A549 (cell line): Measurements from ENCODE around the gene CSTF3. TPM values are rescaled to one million over a fixed set of nuclear protein-coding genes. Genes with fewer than 3 reads are reported as not detected.

ENCODE experiments used
- ATAC-seq, 2 experiments: fragments of 200-7000 bp in 1 of 2; fragments of >200 bp in 1 of 2; cut with Nextera tagmentation in 1 of 2; cut with Tn5 transposase in 1 of 2; 3 replicates each; pipeline versions ENCODE4 v1.8.0 to v1.9.1; 2018 to 2020; ENCODE audit warnings: mild to moderate bottlenecking in 1 of 2, moderate library complexity in 1 of 2
- CTCF ChIA-PET: fragments of 300-600 bp; sonication (Branson Sonifier 250); formaldehyde crosslinking; extraction: SDS; loops from one replicate; lab custom pipeline; 2021; ENCODE audit warnings: antibody characterized with exemption, inconsistent platforms; lab: Yijun Ruan, JAX
- POLR2A ChIA-PET: fragments of 350-600 bp; formaldehyde crosslinking; extraction: SDS; loops from one replicate; lab custom pipeline; 2021; ENCODE audit warnings: antibody characterized with exemption, inconsistent platforms; lab: Yijun Ruan, JAX
- DNase-seq, 2 experiments: peaks; one replicate each; pipeline versions ENCODE4 v3.0.0 to v3.0.0-alpha.2; 2011 to 2016; ENCODE audit warnings: low read depth in 1 of 2, low spot score in 1 of 2
- FAIRE-seq: peaks from 2 replicates; lab custom pipeline; 2011; peaks lifted over from hg19 to GRCh38; lab: Jason Lieb, UNC
- H3K27ac ChIP-seq, 2 experiments: fragments of >200 bp; sonication (Bioruptor Twin); formaldehyde crosslinking; 3 replicates each; pipeline ENCODE4 v1.5.1; 2016 to 2017
- H3K4me1 ChIP-seq: fragments of >200 bp; sonication (Bioruptor Twin); formaldehyde crosslinking; 3 replicates; pipeline ENCODE4 v1.6.1; 2016
- H3K4me2 ChIP-seq: fragments of >200 bp; sonication (Bioruptor Twin); formaldehyde crosslinking; 3 replicates; pipeline ENCODE4 v1.6.1; 2016
- H3K4me3 ChIP-seq: fragments of >200 bp; sonication (Bioruptor Twin); formaldehyde crosslinking; 3 replicates; pipeline ENCODE4 v1.5.1; 2016
- H3K9me3 ChIP-seq: fragments of >200 bp; sonication (Bioruptor Twin); formaldehyde crosslinking; 3 replicates; pipeline ENCODE4 v1.6.1; 2016
- ATOH8 ChIP-seq: fragments of 250-450 bp; sonication (Bioruptor Pico); IDR thresholded peaks from 2 replicates; pipeline ENCODE4 v1.5.0; 2020; ENCODE audit warnings: low read depth, mild to moderate bottlenecking, moderate library complexity
- BHLHE40 ChIP-seq: IDR thresholded peaks from 2 replicates; pipeline ENCODE4 v1.6.1; 2012; ENCODE audit warnings: low read depth, low read length, inconsistent platforms
- CBX8 ChIP-seq: fragments of 200-600 bp; sonication (generic); IDR thresholded peaks from 2 replicates; pipeline ENCODE4 v1.6.1; 2016
- CEBPB ChIP-seq, 2 experiments: fragments of >200 bp in 1 of 2; sonication (Bioruptor Twin) in 1 of 2; formaldehyde crosslinking in 1 of 2; IDR thresholded peaks; 2 replicates each; pipeline ENCODE4 v1.6.1; 2012 to 2016
- EHMT2 ChIP-seq: fragments of 200-600 bp; sonication (generic); IDR thresholded peaks from 2 replicates; pipeline ENCODE4 v1.6.1; 2016; ENCODE audit warnings: antibody characterized with exemption, low read depth, mild to moderate bottlenecking, moderate library complexity
- ESRRA ChIP-seq: fragments of 150-350 bp; IDR thresholded peaks from 2 replicates; pipeline ENCODE4 v1.6.1; 2014; ENCODE audit warnings: mild to moderate bottlenecking, low read length, borderline replicate concordance
- FOXS1 ChIP-seq: fragments of 250-450 bp; sonication (Bioruptor Pico); IDR thresholded peaks from 2 replicates; pipeline ENCODE4 v1.5.0; 2020; ENCODE audit warnings: mild to moderate bottlenecking, moderate library complexity
- GATA3 ChIP-seq: IDR thresholded peaks from 2 replicates; pipeline ENCODE4 v1.6.1; 2012; ENCODE audit warnings: borderline replicate concordance
- HOXB5 ChIP-seq: fragments of 250-450 bp; sonication (Bioruptor Pico); IDR thresholded peaks from 2 replicates; pipeline ENCODE4 v1.5.0; 2020; ENCODE audit warnings: mild to moderate bottlenecking, moderate library complexity
- JUNB ChIP-seq: fragments of >200 bp; sonication (Bioruptor Twin); formaldehyde crosslinking; IDR thresholded peaks from 2 replicates; pipeline ENCODE4 v1.6.1; 2016
- MAFK ChIP-seq: fragments of 450-650 bp; IDR thresholded peaks from 2 replicates; pipeline ENCODE4 v1.6.1; 2014; ENCODE audit not compliant: partially characterized antibody
- MAZ ChIP-seq: fragments of 150-350 bp; IDR thresholded peaks from 2 replicates; pipeline ENCODE4 v1.6.1; 2014; ENCODE audit warnings: antibody characterized with exemption, low read depth, low read length, borderline replicate concordance
- PBX3 ChIP-seq: IDR thresholded peaks from 2 replicates; pipeline ENCODE4 v1.6.1; 2012
- POLR2AphosphoS2 ChIP-seq: conservative IDR thresholded peaks from 2 replicates; pipeline ENCODE4 v1.6.1; 2012; ENCODE audit warnings: low read length, improper control_type of control experiment, inconsistent platforms
- REST ChIP-seq: fragments of 200-600 bp; sonication (generic); IDR thresholded peaks from 2 replicates; pipeline ENCODE4 v1.6.1; 2016; ENCODE audit warnings: antibody characterized with exemption, mild to moderate bottlenecking, moderate library complexity
- SMC3 ChIP-seq: fragments of >200 bp; sonication (Bioruptor Twin); formaldehyde crosslinking; IDR thresholded peaks from 3 replicates; pipeline ENCODE4 v1.6.1; 2018; ENCODE audit warnings: inconsistent platforms
- SREBF2 ChIP-seq: fragments of 450-650 bp; IDR thresholded peaks from 2 replicates; pipeline ENCODE4 v1.6.1; 2014; ENCODE audit warnings: mild to moderate bottlenecking, moderate library complexity
- TFCP2L1 ChIP-seq: fragments of 250-450 bp; sonication (Bioruptor Pico); IDR thresholded peaks from 2 replicates; pipeline ENCODE4 v1.5.0; 2021; ENCODE audit warnings: mild to moderate bottlenecking
- ZC3H11A ChIP-seq: fragments of 450-650 bp; IDR thresholded peaks from 2 replicates; pipeline ENCODE4 v1.6.1; 2014; ENCODE audit warnings: antibody characterized with exemption, mild to moderate bottlenecking
- ZFP36 ChIP-seq: fragments of 450-650 bp; IDR thresholded peaks from 2 replicates; pipeline ENCODE4 v1.6.1; 2014; ENCODE audit warnings: borderline replicate concordance; ENCODE audit not compliant: partially characterized antibody
- ZSCAN20 ChIP-seq: fragments of 250-450 bp; sonication (Bioruptor Pico); IDR thresholded peaks from 2 replicates; pipeline ENCODE4 v1.8.0; 2022; ENCODE audit warnings: mild to moderate bottlenecking, moderate library complexity
- WGBS: methylation state at CpG from one replicate; pipeline ENCODE4 v1.1.6; 2017; ENCODE audit errors: missing lambda C conversion rate; 5-methylcytosine and 5-hydroxymethylcytosine counted together
- polyA plus RNA-seq, 4 experiments: library from polyadenylated mRNA; depleted of rRNA in 3 of 4; stranded (reverse); fragments of >200 nt; fragmentation: RNase III in 1 of 4; extraction: RNeasy Plus Mini Kit Qiagen cat#74134 plus additional on column Dnase treatment in 1 of 4; gene quantifications; 2 replicates in 3 of 4; 3 replicates in 1 of 4; pipeline ENCODE4 v1.2.3, GENCODE V29; 2011 to 2017
- TF ChIP-seq, protein P1 (sequence below): IDR thresholded peaks from 2 replicates; pipeline ENCODE4 v1.6.1; 2012

CSTF3 gene
- polyA plus RNA-seq, 2 of the 4 experiments (the other 2 are of a cell fraction) = 53.2 to 53.9 TPM

GRCh38 chr11:33197915-33198727 lies 36.8 kb upstream of the CSTF3 start:
- FAIRE-seq (no peak), DNase-seq (no peak), ATAC-seq (no peak)
- no peak overlapping the region for H3K27ac ChIP-seq
- no peaks in the 10 kb centered on the region for H3K9me3 ChIP-seq
- H3K4me3 ChIP-seq = no peak overlapping the region
- WGBS = 79% methylated on average over 14 of the region's 14 CpGs
- no peaks in the 10 kb centered on the region for H3K4me1 ChIP-seq
- TF ChIP-seq SREBF2 (no peak), HOXB5 (CRISPR knock-in tag) (no peak), TFCP2L1 (CRISPR knock-in tag) (no peak), EHMT2 (no peak), CBX8 (no peak), JUNB (no peak), SMC3 (no peak), FOXS1 (CRISPR knock-in tag) (no peak), GATA3 (no peak), MAZ (no peak), ZSCAN20 (CRISPR knock-in tag) (no peak), BHLHE40 (no peak), PBX3 (no peak)
- TF ChIP-seq, protein P1, sequence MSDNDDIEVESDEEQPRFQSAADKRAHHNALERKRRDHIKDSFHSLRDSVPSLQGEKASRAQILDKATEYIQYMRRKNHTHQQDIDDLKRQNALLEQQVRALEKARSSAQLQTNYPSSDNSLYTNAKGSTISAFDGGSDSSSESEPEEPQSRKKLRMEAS = no peak
- CTCF ChIA-PET = interaction anchor here (1.9 kb wide), 1 partner anchor 131 kb away, joined by 5 read pairs; no protein-coding TSS in a partner anchor
- POLR2A ChIA-PET = no interaction called here
- no peak overlapping the region for H3K4me2 ChIP-seq

DNA sequence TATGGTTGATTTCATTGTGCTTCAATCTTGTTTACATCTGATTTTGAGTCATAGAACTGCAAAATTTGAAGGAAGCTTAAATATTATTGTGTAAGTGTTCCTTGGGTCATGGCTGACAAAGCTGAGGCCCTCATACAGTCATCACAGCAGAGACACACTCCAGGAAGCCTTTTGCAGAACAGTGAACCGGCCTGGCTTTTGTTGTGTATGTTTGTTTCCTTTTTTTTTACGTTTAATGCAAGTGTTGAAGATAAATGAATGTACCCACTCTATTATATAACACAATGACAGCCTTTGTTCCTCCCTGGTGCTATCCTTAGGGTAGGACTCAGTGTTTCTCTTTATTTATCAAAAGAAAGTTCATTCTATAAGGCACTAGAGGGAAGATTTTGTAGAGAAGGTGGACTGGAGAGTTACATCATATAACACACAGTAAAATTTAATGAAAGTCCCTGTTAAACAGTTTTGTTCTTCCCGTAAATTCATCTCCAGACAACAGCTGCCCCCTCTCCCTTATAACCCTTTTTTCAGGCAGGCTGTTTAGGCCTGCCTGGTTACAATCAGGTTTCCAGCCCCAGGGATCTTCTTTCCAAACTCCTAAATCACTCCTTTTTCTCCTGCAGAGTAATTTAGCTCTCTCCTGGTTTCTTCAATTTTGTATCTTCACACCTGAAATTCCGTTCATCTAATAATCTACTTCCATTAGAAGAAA lies 34.3 kb upstream of the CSTF3 start:
- H3K4me3 ChIP-seq = no peak overlapping the region
- H3K27ac ChIP-seq = no peak overlapping the region
- FAIRE-seq (no peak), ATAC-seq (no peak), DNase-seq (no peak)
- 81% methylated on average over 4 of the region's 4 CpGs for WGBS
- TF ChIP-seq CEBPB (IDR thresholded peaks at IDR 0.05) (no peak), ATOH8 (CRISPR knock-in tag) (no peak), SMC3 (no peak), ESRRA (no peak), ZC3H11A (no peak), POLR2AphosphoS2 (no peak), REST (no peak), MAFK (no peak), ZFP36 (no peak)
- POLR2A ChIA-PET = no interaction called here
- no peak overlapping the region for H3K4me2 ChIP-seq
- CTCF ChIA-PET = no interaction called here
- H3K9me3 ChIP-seq = no peaks in the 10 kb centered on the region
- no peaks in the 10 kb centered on the region for H3K4me1 ChIP-seq
